HG03469 (cell line): Measurements from ENCODE around the gene ALOX15B.
"Not testable (repeated sequence)": the region's sequence is repeated elsewhere in the genome, so short reads cannot be mapped to it uniquely, and the experiment has no call there.

ENCODE experiments used
- ATAC-seq: cut with Tn5 transposase; IDR thresholded peaks from one replicate; pipeline ENCODE4 v1.9.1; 2021; ENCODE audit warnings: mild to moderate bottlenecking, moderate library complexity, moderate number of reproducible peaks; ENCODE audit not compliant: unreplicated experiment

ALOX15B gene

DNA sequence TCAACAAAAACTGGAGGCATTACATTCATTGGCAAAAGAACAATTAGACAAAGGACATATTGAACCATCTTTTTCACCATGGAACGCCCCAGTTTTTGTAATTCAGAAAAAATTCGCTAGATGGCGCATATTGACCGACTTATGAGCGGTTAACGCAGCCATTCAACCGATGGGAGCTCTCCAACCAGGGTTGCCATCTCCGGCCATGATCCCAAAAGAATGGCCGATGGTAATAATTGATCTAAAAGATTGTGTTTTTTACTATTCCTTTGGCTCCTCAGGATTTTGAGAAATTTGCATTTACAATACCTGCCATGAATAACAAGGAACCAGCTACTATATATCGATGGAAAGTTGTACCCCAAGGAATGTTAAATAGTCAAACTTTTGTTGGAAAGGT, 21.4 kb downstream of the ALOX15B start:
- ATAC-seq: no peak

- not testable (repeated sequence) for ATAC-seq
These were observed 23.0 kb downstream of the ALOX15B start for GRCh38 chr17:8061851-8062250.

DNA sequence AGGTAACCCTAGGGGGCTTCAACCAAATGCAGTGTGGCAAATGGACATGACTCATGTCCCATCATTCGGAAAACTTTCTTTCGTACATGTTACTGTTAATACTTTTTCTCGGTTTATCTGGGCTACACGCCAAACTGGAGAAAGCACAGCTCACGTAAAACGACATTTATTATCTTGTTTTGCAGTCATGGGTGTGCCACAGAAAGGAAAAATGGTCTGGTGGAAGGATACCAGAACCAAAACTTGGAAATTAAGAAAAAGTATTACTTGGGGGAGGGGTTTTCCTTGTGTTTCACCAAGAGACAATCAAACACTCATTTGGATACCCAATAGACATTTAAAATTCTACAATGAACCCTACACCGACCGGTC, 23.6 kb downstream of the ALOX15B start:
- ATAC-seq: no peak

DNA sequence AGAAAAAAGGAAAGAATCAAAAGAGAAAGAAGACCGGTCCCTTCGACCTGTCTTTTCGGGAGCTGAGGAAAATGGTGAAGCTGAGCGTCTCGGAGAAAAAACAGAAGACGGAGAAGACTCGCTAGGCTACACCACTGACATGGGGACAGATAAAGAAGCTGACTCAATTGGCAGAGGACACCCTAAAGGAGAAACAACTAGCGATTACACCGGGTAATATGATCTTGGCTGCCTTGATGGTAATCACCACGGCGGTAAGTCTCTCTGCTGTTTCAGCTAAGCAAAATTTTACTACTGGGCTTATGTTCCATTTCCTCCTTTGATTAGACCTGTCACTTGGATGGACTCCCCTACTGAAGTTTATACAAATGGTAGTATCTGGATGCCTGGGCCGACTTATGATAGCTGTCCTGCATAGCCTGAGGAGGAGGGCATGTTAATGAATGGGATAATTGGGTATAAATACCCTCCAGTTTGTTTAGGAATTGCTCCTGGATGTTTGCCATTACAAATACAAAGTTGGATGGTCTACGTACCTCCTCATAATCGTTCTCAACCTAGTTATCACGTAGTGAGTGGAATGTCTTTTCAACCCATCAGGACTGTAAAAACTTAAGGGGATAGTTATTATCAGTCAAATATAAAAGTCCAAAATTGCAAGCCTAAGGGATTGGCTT, 24.1 kb downstream of the ALOX15B start:
- ATAC-seq: no peak

- ATAC-seq: no peak
These were observed 25.1 kb downstream of the ALOX15B start for GRCh38 chr17:8063761-8064534.

GRCh38 chr17:8064561-8065019, 25.7 kb downstream of the ALOX15B start:
- ATAC-seq: no peak

GRCh38 chr17:8066841-8067775, 28.2 kb downstream of the ALOX15B start:
- no peak for ATAC-seq

GRCh38 chr17:8067806-8068205, 28.9 kb downstream of the ALOX15B start:
- no peak for ATAC-seq

DNA sequence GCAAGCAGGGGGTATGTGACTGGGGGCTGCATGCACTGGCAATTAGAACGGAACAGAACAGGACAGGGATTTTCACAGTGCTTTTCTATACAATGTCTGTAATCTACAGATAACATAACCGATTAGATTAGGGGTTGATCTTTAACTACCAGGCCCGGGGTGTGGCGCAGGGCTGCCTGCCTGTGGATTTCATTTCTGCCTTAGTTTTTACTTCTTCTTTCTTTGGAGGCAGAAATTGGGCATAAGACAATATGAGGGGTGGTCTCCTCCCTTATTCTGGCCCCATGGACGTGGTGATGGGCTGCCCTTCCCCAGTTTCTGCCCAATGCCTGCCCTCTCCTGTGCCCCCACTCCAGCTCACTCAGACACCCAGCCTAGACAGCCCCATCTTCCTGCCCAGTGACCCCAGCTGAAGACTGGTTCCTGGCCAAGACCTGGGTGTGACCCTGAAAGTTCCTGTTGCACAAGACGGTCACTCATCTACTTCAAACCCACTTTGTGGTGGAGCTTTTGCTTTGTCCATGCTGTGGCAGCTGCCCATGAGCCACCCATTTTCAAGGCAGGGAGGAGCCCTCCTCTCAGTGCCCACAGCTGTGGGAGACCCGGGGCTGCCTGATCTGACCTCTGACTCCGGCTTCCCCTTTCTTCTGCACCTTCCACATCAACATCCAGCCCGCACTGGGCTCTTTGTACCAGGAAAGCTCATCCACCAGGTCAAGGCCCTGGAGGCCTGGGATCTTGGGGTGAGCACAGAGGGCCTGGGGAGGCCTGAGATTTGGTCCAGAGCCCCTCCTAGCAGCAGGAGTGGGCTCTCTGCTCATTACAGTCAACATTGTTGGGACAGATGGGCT, 30.1 kb downstream of the ALOX15B start:
- ATAC-seq: no peak

DNA sequence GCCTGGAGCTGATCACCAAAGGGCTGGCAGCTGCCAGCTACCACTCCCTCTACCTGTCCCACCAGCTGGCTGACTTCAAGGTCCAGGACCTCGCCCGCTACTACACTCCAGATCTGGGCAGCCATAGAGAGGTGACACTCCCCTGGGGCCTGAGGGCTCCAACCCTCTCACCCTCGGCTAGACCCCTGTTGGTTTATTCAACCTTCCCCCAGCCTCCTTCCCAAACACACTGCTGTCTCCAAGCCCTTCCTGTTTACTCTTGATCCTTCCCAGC, 30.7 kb downstream of the ALOX15B start:
- no peak for ATAC-seq

DNA sequence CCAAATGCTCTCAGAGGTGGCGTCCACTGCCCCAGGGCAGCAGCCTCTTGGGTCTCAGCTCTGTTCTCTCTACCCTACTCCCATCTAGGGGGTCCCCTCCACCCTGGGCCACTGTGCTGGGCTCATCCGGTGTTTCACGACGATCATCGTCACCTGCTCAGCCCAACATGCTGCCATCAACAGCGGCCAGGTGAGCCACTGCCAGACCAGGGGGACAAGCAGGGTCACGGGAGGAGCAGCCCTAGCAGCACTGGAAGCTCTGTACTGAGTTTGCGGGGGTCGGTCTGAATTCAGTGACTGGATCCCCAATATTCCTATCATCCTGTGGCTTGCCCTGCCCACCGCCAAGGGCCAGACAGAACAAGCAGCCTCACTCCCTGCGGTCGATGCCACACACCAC, 32.6 kb downstream of the ALOX15B start:
- no peak for ATAC-seq

GRCh38 chr17:8072341-8072728, 33.5 kb downstream of the ALOX15B start:
- ATAC-seq: no peak

DNA sequence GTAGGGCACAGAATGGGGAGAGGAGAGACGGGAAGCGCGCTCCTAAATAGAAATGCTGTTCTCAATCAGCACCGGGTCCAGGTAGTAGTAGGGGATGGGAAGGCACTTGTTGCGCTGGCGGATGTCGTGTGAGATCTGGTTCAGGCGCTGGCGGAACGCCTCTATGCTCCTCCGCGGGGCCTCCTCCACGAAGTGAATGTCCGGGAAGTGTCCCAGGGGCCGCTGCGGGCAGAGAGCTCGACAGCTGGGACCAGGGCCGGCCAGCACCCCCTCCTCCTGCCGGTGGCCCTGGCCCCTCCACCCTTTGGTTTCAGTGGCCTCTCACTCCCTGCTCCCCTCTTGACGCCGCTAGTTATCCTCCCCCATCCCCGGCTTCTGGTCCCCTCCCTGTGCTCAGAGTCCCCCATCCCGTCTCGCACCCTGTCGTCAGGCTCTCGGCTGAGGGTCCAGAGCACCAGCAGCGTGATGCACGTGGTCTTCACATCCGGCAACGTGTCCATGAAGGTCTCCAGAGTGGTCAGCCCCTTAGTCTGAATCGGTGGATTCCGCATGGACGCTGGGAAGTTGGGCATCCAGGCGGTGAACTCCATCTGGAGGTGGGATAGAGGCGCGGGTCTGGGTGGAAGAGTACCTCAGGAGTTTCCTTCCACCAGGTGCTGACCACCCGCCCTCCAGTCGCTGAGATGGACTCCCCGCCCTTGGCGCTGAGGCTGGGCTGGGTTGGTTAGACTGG, 34.0 kb downstream of the ALOX15B start:
- no peak for ATAC-seq

GRCh38 chr17:8073627-8074484, 35.0 kb downstream of the ALOX15B start:
- no peak for ATAC-seq

GRCh38 chr17:8074554-8074953, 35.7 kb downstream of the ALOX15B start:
- no peak for ATAC-seq

DNA sequence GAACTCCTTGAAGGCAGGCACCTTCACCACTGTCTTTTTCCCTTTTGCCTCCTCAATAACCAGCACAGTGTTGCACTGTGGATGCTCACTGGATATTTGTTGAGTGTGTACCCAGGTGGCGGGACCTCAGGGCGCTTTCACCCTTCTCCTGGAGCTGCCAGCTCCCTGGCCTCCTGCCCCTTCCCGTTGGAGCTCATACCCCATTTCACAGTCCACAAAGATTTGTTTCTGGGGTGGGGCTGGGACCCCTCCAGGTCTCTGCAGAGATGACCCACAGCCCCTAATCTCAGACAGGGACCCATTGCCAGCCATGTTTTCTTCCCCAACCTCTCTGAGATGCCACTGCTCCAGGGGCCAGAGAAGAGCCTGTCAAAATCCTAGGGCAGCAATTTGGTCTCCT, 36.2 kb downstream of the ALOX15B start:
- no peak for ATAC-seq

DNA sequence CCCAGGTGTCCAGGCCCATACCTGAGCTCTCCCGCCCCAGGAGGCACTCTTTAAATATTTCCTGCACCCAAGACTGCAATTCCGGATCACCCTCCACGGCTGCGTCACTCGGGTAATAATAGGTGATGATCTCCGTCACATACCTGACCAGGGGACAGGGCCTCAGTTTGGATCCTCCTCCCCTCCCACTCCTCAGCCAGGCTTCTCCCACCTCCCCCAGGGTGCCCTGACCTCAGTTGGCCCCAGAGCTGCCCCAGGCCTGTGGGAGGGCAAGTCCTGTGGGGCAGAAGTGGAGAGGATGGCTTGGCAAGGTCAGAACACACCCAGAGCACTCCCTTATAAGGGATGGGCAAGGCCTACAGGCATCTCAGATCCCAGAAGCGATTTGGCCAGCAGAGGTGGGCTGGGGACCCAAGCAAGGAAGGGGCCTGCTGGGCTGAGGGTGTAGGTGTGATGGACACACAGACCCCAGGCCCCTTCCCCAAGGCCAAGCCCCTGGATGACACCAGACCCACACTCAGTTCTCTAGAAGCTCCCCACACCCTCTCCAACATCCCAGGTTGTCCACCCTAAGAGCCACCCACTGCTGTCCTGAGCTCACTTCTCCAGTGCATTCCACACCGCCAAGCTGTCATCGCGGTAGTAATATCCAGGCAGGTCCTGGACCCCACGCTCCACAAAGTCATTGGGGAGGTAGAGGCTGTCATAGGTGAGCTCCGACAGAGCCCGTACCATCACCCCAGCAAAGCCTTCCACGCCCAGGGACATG, 36.9 kb downstream of the ALOX15B start:
- ATAC-seq: no peak

GRCh38 chr17:8076502-8077266, 37.8 kb downstream of the ALOX15B start:
- ATAC-seq: no peak
